Liver (tissue), 9 donors: ENCODE measurements around the gene NEAT1. TPM values are rescaled to one million over a fixed set of nuclear protein-coding genes. Genes with fewer than 3 reads are reported as not detected.

Experiments used
- DNase-seq: peaks from one replicate; pipeline ENCODE4 v3.0.0-alpha.2; 2017; ENCODE audit warnings: low spot score
- H3K27ac ChIP-seq, 2 donors: one replicate each; pipeline ENCODE4 v1.7.0; 2013; ENCODE audit warnings: inconsistent platforms in 2 of 2, low read length in 2 of 2, control low read depth in 1 of 2, low read depth in 1 of 2, mild to moderate bottlenecking in 1 of 2
- H3K27me3 ChIP-seq, 4 donors: one replicate each; pipeline versions ENCODE4 v1.6.1 to v1.7.0; 2013; ENCODE audit warnings: low read length in 3 of 4, inconsistent platforms in 1 of 4, mild to moderate bottlenecking in 1 of 4, moderate library complexity in 1 of 4; ENCODE audit not compliant: control insufficient read depth in 4 of 4, insufficient read depth in 4 of 4
- H3K36me3 ChIP-seq, 4 donors: one replicate each; pipeline versions ENCODE4 v1.6.1 to v1.7.0; 2013; ENCODE audit warnings: low read length in 3 of 4, mild to moderate bottlenecking in 3 of 4, low read depth in 1 of 4, moderate library complexity in 1 of 4; ENCODE audit not compliant: control insufficient read depth in 4 of 4, insufficient read depth in 3 of 4
- H3K4me1 ChIP-seq, 4 donors: one replicate each; pipeline versions ENCODE4 v1.6.1 to v1.7.0; 2013; ENCODE audit warnings: low read length in 3 of 4, mild to moderate bottlenecking in 3 of 4, moderate library complexity in 1 of 4; ENCODE audit not compliant: control insufficient read depth in 4 of 4, insufficient read depth in 4 of 4
- H3K4me3 ChIP-seq, 3 donors: one replicate each; pipeline versions ENCODE4 v1.6.1 to v1.7.0; 2013; ENCODE audit warnings: low read length in 3 of 3, control low read depth in 1 of 3, low read depth in 1 of 3, mild to moderate bottlenecking in 1 of 3
- H3K9ac ChIP-seq, 2 donors: one replicate each; pipeline ENCODE4 v1.7.0; 2013; ENCODE audit warnings: low read length in 2 of 2, mild to moderate bottlenecking in 2 of 2, moderate library complexity in 2 of 2, control low read depth in 1 of 2, low read depth in 1 of 2
- H3K9me3 ChIP-seq, 4 donors: one replicate each; pipeline versions ENCODE4 v1.6.1 to v1.7.0; 2013; ENCODE audit warnings: low read length in 3 of 4; ENCODE audit not compliant: control insufficient read depth in 4 of 4
- EGR1 ChIP-seq, 2 donors: IDR thresholded peaks; 2 replicates each; pipeline ENCODE4 v1.6.1; 2016 to 2018; ENCODE audit warnings: antibody characterized with exemption in 2 of 2, low read depth in 2 of 2
- FOXA1 ChIP-seq: IDR thresholded peaks from 2 replicates; pipeline ENCODE4 v1.6.1; 2016; ENCODE audit warnings: antibody characterized with exemption
- FOXA2 ChIP-seq: IDR thresholded peaks from 2 replicates; pipeline ENCODE4 v1.6.1; 2016; ENCODE audit warnings: antibody characterized with exemption
- GABPA ChIP-seq, 2 donors: IDR thresholded peaks in 1 of 2; conservative IDR thresholded peaks in 1 of 2; 2 replicates each; pipeline ENCODE4 v1.6.1; 2016; ENCODE audit warnings: antibody characterized with exemption in 2 of 2, mild to moderate bottlenecking in 1 of 2, moderate library complexity in 1 of 2
- HNF4A ChIP-seq, 2 donors: conservative IDR thresholded peaks; 2 replicates each; pipeline ENCODE4 v1.6.1; 2016; ENCODE audit warnings: antibody characterized with exemption in 2 of 2, mild to moderate bottlenecking in 2 of 2
- HNF4G ChIP-seq: IDR thresholded peaks from 2 replicates; pipeline ENCODE4 v1.6.1; 2016; ENCODE audit warnings: antibody characterized with exemption
- JUND ChIP-seq, 2 donors: IDR thresholded peaks; 2 replicates each; pipeline ENCODE4 v1.6.1; 2016; ENCODE audit warnings: antibody characterized with exemption in 2 of 2
- NR2F2 ChIP-seq: IDR thresholded peaks from 2 replicates; pipeline ENCODE4 v1.6.1; 2016; ENCODE audit warnings: antibody characterized with exemption
- RAD21 ChIP-seq, 2 donors: IDR thresholded peaks; 2 replicates each; pipeline ENCODE4 v1.6.1; 2016; ENCODE audit warnings: antibody characterized with exemption in 2 of 2, mild to moderate bottlenecking in 2 of 2
- RXRA ChIP-seq, 2 donors: IDR thresholded peaks; 2 replicates each; pipeline ENCODE4 v1.6.1; 2017 to 2018; ENCODE audit warnings: antibody characterized with exemption in 2 of 2, mild to moderate bottlenecking in 1 of 2
- SP1 ChIP-seq: IDR thresholded peaks from 2 replicates; pipeline ENCODE4 v1.6.1; 2018; ENCODE audit warnings: antibody characterized with exemption, mild to moderate bottlenecking
- TAF1 ChIP-seq: conservative IDR thresholded peaks from 2 replicates; pipeline ENCODE4 v1.6.1; 2016; ENCODE audit warnings: antibody characterized with exemption, mild to moderate bottlenecking
- YY1 ChIP-seq: IDR thresholded peaks from 2 replicates; pipeline ENCODE4 v1.6.1; 2016; ENCODE audit warnings: antibody characterized with exemption, mild to moderate bottlenecking
- WGBS: extraction: QIAGEN DNeasy Blood & Tissue Kit; methylation state at CpG from one replicate; pipeline ENCODE4 v1.1.7; 2013; 5-methylcytosine and 5-hydroxymethylcytosine counted together
- polyA plus RNA-seq, 2 donors: library from polyadenylated mRNA; stranded (reverse) in 1 of 2; unstranded in 1 of 2; fragments of 200-250 nt in 1 of 2; fragments of >200 nt in 1 of 2; fragmentation: Nextera tagmentation in 1 of 2; extraction: Ambion mirVana in 1 of 2; gene quantifications; one replicate each; pipeline versions ENCODE4 v1.2.1 to v1.2.3, GENCODE V29; 2013 to 2015
- total RNA-seq, 2 donors: library from RNA; depleted of rRNA; stranded (reverse); fragments of >200 nt; gene quantifications; one replicate each; pipeline ENCODE4 v1.2.3, GENCODE V29; 2014
- TF ChIP-seq, protein P1 (sequence below): IDR thresholded peaks from 2 replicates; pipeline ENCODE4 v1.6.1; 2016; ENCODE audit warnings: antibody characterized with exemption
- TF ChIP-seq, protein P2 (sequence below): IDR thresholded peaks from 2 replicates; pipeline ENCODE4 v1.6.1; 2016; ENCODE audit warnings: antibody characterized with exemption, mild to moderate bottlenecking
- TF ChIP-seq, protein P3 (sequence below): IDR thresholded peaks from 2 replicates; pipeline ENCODE4 v1.6.1; 2016; ENCODE audit warnings: antibody characterized with exemption
- TF ChIP-seq, protein P4 (sequence below): fragments of 150-350 bp; IDR thresholded peaks from 2 replicates; pipeline ENCODE4 v1.5.1; 2017; ENCODE audit warnings: improper control_type of control experiment, low read depth, low read length; ENCODE audit not compliant: missing input control
- TF ChIP-seq, protein P5 (sequence below): IDR thresholded peaks from 2 replicates; pipeline ENCODE4 v1.6.1; 2016; ENCODE audit warnings: antibody characterized with exemption
- donor health status: healthy.
- donor health status: healthy.
- donor health status: healthy.
- donor health status: healthy.
- donor health status: healthy.

The NEAT1 gene
- total and polyA plus RNA-seq, 4 donors = 29.6 to 1,968 (median 80.8) TPM

- DNase-seq = peak; percentile 85
- Histone ChIP-seq H3K36me3 (no peaks in the 10 kb centered on the region), H3K27ac (peak overlapping the region; percentile 89 to 97), H3K9ac (peak overlapping the region; percentile 4 to 10), H3K9me3 (no peaks in the 10 kb centered on the region), H3K4me3 (no peak overlapping the region), H3K27me3 (no peaks in the 10 kb centered on the region), H3K4me1 (peaks cover 10 to 42% (median 22%) of the 10 kb centered on the region in 4 donors)
- TF ChIP-seq, protein P1, sequence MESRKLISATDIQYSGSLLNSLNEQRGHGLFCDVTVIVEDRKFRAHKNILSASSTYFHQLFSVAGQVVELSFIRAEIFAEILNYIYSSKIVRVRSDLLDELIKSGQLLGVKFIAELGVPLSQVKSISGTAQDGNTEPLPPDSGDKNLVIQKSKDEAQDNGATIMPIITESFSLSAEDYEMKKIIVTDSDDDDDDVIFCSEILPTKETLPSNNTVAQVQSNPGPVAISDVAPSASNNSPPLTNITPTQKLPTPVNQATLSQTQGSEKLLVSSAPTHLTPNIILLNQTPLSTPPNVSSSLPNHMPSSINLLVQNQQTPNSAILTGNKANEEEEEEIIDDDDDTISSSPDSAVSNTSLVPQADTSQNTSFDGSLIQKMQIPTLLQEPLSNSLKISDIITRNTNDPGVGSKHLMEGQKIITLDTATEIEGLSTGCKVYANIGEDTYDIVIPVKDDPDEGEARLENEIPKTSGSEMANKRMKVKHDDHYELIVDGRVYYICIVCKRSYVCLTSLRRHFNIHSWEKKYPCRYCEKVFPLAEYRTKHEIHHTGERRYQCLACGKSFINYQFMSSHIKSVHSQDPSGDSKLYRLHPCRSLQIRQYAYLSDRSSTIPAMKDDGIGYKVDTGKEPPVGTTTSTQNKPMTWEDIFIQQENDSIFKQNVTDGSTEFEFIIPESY = no peak
- TF ChIP-seq GABPA (IDR thresholded peaks at IDR 0.05 in 1 of 2, conservative IDR thresholded peaks at IDR 0.05 in 1 of 2) = no peak
- peak in 1 of 2 donors; percentile 66 for TF ChIP-seq JUND (IDR thresholded peaks at IDR 0.05)
- no peak for TF ChIP-seq EGR1 (IDR thresholded peaks at IDR 0.05; ENCODE audit: low read depth in 2 of 2)
- TF ChIP-seq SP1 = peak; percentile 89
- TF ChIP-seq, protein P2, sequence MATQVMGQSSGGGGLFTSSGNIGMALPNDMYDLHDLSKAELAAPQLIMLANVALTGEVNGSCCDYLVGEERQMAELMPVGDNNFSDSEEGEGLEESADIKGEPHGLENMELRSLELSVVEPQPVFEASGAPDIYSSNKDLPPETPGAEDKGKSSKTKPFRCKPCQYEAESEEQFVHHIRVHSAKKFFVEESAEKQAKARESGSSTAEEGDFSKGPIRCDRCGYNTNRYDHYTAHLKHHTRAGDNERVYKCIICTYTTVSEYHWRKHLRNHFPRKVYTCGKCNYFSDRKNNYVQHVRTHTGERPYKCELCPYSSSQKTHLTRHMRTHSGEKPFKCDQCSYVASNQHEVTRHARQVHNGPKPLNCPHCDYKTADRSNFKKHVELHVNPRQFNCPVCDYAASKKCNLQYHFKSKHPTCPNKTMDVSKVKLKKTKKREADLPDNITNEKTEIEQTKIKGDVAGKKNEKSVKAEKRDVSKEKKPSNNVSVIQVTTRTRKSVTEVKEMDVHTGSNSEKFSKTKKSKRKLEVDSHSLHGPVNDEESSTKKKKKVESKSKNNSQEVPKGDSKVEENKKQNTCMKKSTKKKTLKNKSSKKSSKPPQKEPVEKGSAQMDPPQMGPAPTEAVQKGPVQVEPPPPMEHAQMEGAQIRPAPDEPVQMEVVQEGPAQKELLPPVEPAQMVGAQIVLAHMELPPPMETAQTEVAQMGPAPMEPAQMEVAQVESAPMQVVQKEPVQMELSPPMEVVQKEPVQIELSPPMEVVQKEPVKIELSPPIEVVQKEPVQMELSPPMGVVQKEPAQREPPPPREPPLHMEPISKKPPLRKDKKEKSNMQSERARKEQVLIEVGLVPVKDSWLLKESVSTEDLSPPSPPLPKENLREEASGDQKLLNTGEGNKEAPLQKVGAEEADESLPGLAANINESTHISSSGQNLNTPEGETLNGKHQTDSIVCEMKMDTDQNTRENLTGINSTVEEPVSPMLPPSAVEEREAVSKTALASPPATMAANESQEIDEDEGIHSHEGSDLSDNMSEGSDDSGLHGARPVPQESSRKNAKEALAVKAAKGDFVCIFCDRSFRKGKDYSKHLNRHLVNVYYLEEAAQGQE = peak; percentile 62
- TF ChIP-seq HNF4G = no peak
- TF ChIP-seq FOXA1 = no peak
- TF ChIP-seq FOXA2 = peak; percentile 51
- TF ChIP-seq NR2F2 = peak; percentile 32
- peak; percentile 93 for TF ChIP-seq YY1
- TF ChIP-seq RXRA (IDR thresholded peaks at IDR 0.05) = peak; percentile 37 to 56
- TF ChIP-seq, protein P3, sequence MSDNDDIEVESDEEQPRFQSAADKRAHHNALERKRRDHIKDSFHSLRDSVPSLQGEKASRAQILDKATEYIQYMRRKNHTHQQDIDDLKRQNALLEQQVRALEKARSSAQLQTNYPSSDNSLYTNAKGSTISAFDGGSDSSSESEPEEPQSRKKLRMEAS = peak; percentile 36
- TF ChIP-seq HNF4A (conservative IDR thresholded peaks at IDR 0.05) = no peak
- TF ChIP-seq, protein P4, sequence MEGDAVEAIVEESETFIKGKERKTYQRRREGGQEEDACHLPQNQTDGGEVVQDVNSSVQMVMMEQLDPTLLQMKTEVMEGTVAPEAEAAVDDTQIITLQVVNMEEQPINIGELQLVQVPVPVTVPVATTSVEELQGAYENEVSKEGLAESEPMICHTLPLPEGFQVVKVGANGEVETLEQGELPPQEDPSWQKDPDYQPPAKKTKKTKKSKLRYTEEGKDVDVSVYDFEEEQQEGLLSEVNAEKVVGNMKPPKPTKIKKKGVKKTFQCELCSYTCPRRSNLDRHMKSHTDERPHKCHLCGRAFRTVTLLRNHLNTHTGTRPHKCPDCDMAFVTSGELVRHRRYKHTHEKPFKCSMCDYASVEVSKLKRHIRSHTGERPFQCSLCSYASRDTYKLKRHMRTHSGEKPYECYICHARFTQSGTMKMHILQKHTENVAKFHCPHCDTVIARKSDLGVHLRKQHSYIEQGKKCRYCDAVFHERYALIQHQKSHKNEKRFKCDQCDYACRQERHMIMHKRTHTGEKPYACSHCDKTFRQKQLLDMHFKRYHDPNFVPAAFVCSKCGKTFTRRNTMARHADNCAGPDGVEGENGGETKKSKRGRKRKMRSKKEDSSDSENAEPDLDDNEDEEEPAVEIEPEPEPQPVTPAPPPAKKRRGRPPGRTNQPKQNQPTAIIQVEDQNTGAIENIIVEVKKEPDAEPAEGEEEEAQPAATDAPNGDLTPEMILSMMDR = no peak
- TF ChIP-seq, protein P5, sequence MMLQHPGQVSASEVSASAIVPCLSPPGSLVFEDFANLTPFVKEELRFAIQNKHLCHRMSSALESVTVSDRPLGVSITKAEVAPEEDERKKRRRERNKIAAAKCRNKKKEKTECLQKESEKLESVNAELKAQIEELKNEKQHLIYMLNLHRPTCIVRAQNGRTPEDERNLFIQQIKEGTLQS = peak; percentile 99
- TF ChIP-seq RAD21 (IDR thresholded peaks at IDR 0.05) = no peak
- TF ChIP-seq TAF1 = no peak
- WGBS = 18% methylated on average over 17 of the region's 17 CpGs
Measured at GRCh38 chr11:65487467-65488272, 65.1 kb downstream of the NEAT1 start.
